ENCODE results near the gene KDM1B.

DNA sequence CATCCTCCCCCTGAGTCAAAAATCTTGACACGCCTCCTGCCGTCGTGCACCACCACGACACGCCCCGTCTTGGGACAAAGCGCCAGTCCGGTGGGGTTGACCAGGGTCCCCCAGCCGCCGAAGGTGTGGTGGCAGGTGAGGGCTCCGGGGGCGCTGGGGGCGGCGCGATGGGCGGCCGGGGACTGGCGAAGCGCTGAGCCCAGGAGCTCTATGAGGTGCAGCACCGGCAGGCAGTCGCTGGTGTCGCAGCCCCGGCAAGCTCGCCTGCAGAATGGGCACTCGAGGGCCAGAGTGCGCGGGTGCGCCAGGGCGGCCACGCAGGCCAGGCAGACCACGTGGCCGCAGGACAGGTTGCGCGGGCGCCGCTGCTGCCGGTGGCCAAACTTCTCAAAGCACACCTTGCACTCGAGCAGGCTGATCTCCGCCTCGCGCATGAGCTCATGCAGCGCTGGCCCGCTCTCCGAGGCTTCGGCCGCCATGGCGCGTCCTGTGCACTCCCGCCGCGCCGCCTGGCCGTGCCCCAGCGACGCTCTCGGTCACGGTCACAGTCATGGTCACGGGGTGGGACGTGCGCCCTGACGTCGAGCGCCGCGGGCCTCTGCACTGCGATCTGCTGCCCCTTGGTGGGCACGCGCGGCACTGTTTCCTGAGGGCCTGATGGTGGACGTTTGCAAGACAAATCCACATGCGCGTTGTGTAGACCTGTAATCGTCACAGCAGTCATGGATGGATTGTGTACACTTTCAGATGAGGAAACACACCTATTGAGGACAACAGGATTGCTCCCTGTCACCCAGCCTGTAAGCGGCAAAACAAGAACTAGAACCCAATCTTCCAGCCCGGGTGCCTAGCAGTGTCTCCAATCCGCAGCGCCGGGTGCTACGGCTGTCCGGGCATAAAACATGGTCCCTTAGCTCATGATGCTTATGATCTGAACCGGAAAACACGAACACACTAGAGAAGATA is 32.8 kb upstream of the KDM1B start, which contains the start of gene NHLRC1:
- TF ChIP-seq POLR2A (IDR thresholded peaks at IDR 0.05), result peak; percentile 53
- TF ChIP-seq, protein P1, sequence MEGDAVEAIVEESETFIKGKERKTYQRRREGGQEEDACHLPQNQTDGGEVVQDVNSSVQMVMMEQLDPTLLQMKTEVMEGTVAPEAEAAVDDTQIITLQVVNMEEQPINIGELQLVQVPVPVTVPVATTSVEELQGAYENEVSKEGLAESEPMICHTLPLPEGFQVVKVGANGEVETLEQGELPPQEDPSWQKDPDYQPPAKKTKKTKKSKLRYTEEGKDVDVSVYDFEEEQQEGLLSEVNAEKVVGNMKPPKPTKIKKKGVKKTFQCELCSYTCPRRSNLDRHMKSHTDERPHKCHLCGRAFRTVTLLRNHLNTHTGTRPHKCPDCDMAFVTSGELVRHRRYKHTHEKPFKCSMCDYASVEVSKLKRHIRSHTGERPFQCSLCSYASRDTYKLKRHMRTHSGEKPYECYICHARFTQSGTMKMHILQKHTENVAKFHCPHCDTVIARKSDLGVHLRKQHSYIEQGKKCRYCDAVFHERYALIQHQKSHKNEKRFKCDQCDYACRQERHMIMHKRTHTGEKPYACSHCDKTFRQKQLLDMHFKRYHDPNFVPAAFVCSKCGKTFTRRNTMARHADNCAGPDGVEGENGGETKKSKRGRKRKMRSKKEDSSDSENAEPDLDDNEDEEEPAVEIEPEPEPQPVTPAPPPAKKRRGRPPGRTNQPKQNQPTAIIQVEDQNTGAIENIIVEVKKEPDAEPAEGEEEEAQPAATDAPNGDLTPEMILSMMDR (IDR thresholded peaks at IDR 0.05), result peak; percentile 87 to 98 (median 96)
- peak; percentile 86 for TF ChIP-seq POLR2AphosphoS5 (IDR thresholded peaks at IDR 0.05)

Data from prostate gland (tissue), 2 donors.